HG03103 (cell line): ENCODE data around the gene LPAR6.
"Not testable (repeated sequence)": the region's sequence is repeated elsewhere in the genome, so short reads cannot be mapped to it uniquely, and the experiment has no call there.

Experiments used
- ATAC-seq: cut with Tn5 transposase; IDR thresholded peaks from one replicate; pipeline ENCODE4 v1.9.1; 2021; ENCODE audit warnings: low read depth; ENCODE audit not compliant: unreplicated experiment

Gene LPAR6

DNA sequence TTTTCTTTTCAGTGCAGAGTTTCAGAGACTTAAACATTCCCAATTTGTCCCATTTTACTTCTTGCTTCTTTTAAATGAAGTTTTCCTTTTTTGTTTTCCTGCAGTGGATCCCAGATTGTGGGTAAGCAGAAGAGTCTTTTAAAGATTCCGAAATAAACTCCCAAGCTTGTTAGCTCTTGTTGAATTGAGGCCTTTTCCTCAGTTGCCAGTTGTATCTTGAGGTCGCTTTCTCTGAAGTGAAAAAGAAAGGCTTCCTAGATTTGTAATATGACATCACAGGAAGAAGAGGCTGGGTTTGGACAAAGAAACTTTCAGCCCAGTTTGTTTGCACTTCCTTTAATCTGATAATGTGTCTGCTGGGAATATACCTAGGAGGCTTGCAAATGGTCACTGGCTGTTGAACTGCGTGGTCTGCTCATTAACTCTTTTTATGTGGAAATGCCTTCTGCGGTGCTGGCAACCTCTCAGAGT is at the start of gene LPAR6:
TSS of gene LPAR6 (minus strand) at position 233 of the 471 bp plus-strand sequence. CDS start 690 bp downstream, outside the sequence.
- ATAC-seq = no peak

DNA sequence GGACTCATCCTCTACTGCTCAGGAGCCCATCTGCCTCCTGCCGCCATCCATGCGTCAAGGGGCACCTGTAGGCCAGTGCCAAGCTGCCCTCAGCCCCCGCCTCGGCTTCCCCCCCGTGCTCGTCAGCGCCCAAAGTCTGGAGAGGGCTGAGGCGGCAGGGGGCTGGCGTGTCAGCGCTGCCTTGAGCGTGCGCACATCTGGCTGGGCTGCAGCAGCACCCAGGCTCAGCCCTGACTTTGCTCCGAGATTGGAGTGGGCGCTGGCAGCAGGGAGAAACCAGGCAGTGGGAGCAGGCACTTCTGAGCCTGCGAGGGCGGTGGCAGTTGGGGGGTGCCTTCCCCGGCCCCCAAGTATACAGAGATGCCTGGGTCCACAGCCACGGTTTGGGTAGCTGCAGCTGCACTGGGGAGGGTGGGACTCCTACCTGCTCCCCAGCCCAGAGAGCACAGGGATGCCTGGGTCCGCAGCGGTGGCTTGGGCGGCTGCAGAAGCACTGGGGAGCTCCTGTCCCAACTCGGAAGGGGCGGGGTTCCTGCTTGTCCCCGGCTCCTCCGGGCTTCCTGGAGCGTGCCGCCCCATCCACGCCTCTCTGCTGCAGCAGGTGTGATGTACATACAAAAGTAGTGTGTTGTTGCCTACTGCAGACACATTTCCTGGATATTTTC is 44.8 kb upstream of the LPAR6 start:
- no peak for ATAC-seq

- no peak for ATAC-seq
These were observed 43.6 kb upstream of the LPAR6 start for GRCh38 chr13:48456546-48456945.

DNA sequence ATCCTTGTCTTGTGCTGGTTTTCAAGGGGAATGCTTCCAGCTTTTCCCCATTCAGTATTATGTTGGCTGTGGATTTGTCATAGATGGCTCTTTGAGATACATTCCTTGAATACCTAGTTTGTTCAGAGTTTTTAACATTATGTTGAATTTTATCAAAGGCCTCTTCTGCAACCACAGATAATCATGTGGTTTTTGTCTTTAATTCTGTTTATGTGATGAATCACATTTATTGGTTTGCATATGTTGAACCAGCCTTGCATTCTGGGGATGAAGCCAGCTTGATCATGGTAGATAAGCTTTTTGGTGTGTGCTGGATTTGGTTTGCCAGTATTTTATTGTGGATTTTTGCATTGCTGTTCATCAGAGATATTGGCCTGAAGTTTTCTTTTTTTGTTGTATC is 38.3 kb upstream of the LPAR6 start:
- not testable (repeated sequence) for ATAC-seq

GRCh38 chr13:48449656-48450055 is 36.7 kb upstream of the LPAR6 start:
- no peak for ATAC-seq

DNA sequence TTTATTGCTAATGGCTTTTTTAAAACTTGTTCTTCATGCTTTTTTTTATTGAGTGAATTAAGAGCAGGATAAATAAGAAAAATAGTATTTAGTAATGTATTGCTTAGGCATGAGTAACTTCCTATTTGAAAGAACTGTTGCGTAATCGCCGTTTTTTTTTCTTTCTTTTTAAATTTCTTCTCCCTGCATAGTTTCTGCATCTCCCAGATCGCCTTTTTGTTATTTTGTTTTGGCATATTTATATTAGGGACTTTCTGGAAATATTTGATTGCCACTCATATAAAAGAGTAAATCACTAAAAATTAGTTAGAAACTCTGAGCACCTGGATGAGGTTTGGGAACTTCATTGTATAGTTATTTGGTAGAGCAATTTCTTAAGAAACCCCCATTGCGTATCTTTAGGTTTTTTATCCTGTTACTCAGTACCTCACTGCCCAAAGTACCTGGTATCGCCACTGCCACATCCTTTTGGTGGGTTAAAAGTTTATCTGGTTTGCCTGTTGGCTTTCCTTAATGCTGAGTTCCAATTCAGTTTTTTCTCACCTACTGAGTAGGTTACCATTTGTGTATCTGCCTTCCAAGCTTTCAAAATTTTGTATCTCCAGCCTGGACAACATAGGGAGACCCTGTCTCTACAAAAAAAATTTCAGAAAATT is 36.2 kb upstream of the LPAR6 start:
- ATAC-seq = no peak

DNA sequence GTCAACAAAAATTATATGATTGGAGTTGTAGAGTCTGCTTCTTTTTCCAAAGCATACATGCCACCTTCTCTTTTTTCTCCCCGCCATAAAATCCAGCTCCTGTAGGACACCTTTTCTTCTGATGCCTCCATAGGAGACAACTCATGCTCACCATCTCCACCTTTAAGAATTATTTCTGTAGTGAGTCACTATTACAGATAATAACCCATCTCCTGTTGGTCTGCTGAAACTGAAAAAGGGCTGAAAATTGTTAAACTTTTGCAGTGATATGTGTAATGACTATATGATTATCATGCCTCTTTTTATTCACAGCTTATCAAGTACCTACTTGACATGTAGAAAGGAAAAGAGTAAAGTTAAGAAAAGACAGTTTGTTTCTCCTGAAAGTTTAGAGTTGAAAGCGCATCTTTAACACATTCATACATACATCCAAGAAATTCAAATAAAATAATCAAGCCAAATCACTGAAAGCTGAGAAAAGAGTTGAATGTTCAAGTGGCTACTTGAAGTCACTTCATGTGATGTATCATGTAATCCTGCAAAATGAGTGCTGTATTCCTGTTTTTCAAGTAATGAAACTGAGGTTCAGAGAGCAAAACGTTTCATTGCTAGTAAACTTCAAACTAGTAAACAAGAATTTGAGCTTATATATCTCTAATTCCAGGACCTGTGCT is 35.5 kb upstream of the LPAR6 start:
- no peak for ATAC-seq

- ATAC-seq = no peak
These were observed 33.6 kb upstream of the LPAR6 start for GRCh38 chr13:48446464-48446863.

GRCh38 chr13:48443442-48444208 is 30.7 kb upstream of the LPAR6 start:
- ATAC-seq = no peak

- ATAC-seq = no peak
These were observed 24.5 kb upstream of the LPAR6 start for GRCh38 chr13:48437371-48437770.

DNA sequence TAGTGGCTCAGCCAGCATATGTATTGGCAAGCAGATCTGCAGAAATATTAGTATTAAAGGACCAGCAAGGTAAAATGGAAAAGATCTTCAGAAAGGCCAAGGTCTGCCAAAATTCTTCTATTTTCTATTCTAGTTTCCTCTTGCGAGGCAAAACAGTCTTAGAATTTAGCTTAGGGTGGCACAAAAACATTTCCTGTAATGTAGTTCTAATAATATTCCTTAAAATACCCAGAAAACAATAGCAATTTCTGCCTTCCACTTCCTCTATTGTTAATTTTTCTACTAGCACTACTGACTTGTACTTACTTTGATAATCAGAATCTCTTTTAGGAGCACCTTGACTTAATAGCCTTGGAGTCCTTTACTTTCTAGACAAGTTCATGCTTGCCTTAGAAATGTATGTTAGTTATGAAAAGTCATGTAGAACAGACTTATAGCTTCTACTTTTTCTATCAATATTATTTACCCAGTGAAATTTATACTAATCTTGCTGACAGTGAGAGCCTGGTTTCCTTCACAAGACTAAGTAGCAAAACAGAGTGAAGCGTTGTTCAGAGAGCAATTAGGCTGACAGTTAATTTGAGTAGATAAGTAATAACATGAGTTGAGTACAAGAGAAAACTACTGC is 23.9 kb upstream of the LPAR6 start:
- no peak for ATAC-seq

GRCh38 chr13:48434200-48434599 is 21.3 kb upstream of the LPAR6 start:
- no peak for ATAC-seq

DNA sequence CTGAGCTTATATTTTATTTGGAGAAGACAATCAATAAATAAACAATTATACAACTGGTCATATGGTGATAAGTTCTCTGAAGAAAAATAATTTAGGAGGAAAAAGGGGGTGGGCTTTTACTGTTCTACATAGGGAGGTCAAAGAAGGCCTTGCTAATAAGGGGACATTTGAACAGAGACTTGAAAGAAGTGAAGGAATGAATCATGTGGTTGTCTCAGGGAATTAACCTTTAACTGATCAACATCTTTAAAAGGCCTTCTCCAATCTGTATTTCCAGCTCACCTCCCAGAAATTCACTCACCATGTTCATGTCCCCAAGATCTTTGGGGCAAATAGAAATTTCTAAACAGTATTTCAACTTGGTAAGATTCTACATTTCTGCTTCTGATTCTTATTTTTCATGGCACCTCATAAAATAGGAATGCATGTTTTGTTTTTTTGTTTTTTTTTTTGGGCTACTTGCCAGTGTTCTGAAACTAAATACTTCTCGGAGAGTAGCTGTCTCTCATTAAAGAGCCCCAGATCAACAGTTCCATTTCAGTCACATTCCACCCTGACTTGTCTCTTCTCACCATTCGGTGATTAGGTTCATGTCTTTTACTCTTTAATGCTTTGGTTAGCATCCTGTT is 19.2 kb upstream of the LPAR6 start:
- no peak for ATAC-seq

DNA sequence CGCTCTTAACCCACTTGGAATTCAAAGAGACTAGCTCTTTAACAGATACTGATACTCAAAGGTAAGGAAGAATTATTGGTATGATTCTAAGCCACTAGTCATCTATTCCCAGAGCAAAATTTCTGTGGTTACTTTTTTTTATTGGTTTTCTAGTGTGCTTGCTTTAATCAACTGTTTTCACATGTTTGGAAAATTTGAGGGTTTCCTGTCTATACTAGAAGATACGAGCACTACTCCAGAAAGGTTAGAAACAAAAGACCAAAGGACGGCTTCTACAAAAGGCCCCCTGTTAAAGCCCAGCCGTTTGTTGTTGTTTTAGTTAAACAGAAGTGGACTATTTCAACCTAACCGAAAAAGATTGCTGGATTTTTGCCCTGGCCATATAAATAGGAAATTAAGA is 18.5 kb upstream of the LPAR6 start:
- ATAC-seq = no peak

DNA sequence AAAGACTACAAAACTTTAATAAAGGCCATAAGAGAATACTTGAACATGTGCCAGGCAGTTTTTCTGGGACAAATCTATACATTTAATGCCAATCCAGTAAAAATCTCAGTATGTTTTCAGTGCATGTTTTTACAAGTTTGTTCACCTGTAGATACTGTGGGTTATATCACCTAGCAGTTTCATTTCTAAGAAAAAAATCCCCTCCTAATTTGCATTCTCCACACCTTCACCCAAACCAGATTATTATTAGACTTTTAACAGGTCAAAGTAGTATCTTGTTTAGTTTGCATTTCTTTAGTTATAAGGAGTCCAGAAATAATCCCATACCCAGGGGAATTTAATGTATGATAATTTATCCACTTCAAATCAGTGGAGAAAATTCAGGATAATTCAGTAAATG is 17.0 kb upstream of the LPAR6 start:
- no peak for ATAC-seq

DNA sequence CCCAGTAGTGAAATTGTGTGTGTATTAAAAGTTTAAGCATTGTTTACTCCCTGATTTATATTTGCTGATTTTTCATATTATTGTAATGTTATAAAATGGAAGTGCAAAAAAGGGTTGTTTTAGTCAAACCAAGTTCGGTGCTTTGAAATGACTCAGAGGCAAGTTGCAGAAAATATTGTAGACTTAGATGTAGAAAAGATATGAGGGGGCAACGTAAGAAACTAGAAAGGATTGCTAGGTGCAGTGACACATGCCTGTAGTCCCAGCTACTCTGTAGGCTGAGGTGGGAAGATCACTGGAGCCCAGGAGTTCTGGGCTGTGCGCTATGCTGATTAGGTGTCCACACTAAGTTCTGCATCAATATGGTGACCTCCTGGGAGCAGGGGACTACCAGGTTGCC is 16.1 kb upstream of the LPAR6 start:
- no peak for ATAC-seq

DNA sequence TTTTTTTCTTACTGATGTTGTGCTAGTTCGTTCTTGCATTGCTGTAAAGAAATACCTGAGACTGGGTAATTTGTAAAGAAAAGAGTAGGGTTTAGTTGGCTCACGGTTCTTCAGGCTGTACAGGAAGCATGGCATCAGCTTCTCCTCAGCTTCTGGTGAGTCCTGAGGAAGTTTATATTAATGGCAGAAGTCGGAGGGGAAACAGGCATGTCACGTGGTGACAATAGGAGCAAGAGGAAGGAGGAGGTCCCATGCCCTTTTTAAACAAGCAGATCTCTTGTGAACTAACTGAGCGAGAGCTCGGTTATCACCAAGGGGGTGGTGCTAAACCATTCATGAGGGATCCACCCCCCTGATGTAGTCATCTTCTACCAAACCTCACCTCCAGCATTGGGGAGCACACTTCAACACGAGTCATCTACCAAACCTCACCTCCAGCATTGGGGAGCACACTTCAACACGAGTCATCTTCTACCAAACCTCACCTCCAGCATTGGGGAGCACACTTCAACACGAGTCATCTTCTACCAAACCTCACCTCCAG is 13.9 kb upstream of the LPAR6 start:
- not testable (repeated sequence) for ATAC-seq

- no peak for ATAC-seq
These were observed 13.1 kb upstream of the LPAR6 start for GRCh38 chr13:48426052-48426451.

GRCh38 chr13:48424212-48424611 is 11.3 kb upstream of the LPAR6 start:
- no peak for ATAC-seq

- not testable (repeated sequence) for ATAC-seq
These were observed 9.1 kb upstream of the LPAR6 start for GRCh38 chr13:48422003-48422402.
